ENCODE measurements around the gene STIL.

The STIL gene

GRCh38 chr1:47219590-47220220 lies 94.2 kb downstream of the STIL start:
- H3K27me3 ChIP-seq (ENCODE audit: insufficient read depth, poor library complexity, severe bottlenecking) = peaks cover 15% of the 10 kb centered on the region
- no peak overlapping the region for H3K4me3 ChIP-seq (replicated peaks; ENCODE audit: insufficient read depth, low read length)
- H3K27ac ChIP-seq (replicated peaks) = no peak overlapping the region
- no peak for TF ChIP-seq REST (IDR thresholded peaks at IDR 0.05; ENCODE audit: insufficient replicate concordance, low read depth)
- no peak for TF ChIP-seq SPI1 (IDR thresholded peaks at IDR 0.05; ENCODE audit: borderline replicate concordance, low read depth)
- TF ChIP-seq CTCF (IDR thresholded peaks at IDR 0.05; ENCODE audit: insufficient read depth, low read length) = no peak
- TF ChIP-seq GABPA (IDR thresholded peaks at IDR 0.05; ENCODE audit: low read depth) = no peak
- TF ChIP-seq POLR2AphosphoS5 (IDR thresholded peaks at IDR 0.05; ENCODE audit: low read depth) = no peak
- no peak for DNase-seq (ENCODE audit: low read depth in 1 of 2, low spot score in 1 of 2)

- H3K27me3 ChIP-seq (ENCODE audit: insufficient read depth, poor library complexity, severe bottlenecking) = peaks cover 10% of the 10 kb centered on the region
Measured at GRCh38 chr1:47219001-47219400, 94.9 kb downstream of the STIL start.

More at GRCh38 chr1:47219001-47219400, 94.9 kb downstream of the STIL start:
- no peak for DNase-seq (ENCODE audit: low read depth in 1 of 2, low spot score in 1 of 2)
- TF ChIP-seq CTCF (IDR thresholded peaks at IDR 0.05; ENCODE audit: insufficient read depth, low read length) (no peak), GABPA (IDR thresholded peaks at IDR 0.05; ENCODE audit: low read depth) (no peak), SPI1 (IDR thresholded peaks at IDR 0.05; ENCODE audit: borderline replicate concordance, low read depth) (no peak), REST (IDR thresholded peaks at IDR 0.05; ENCODE audit: insufficient replicate concordance, low read depth) (no peak), POLR2AphosphoS5 (IDR thresholded peaks at IDR 0.05; ENCODE audit: low read depth) (no peak)
- Histone ChIP-seq H3K27ac (replicated peaks) (no peak overlapping the region), H3K4me3 (replicated peaks; ENCODE audit: insufficient read depth, low read length) (no peak overlapping the region)
